ENCODE data around the gene XYLT1.
A peak's percentile ranks its signal among the peaks of the same experiment; 100 is the strongest.
"Not testable (repeated sequence)": the region's sequence is repeated elsewhere in the genome, so short reads cannot be mapped to it uniquely, and the experiment has no call there.

Gene XYLT1

DNA sequence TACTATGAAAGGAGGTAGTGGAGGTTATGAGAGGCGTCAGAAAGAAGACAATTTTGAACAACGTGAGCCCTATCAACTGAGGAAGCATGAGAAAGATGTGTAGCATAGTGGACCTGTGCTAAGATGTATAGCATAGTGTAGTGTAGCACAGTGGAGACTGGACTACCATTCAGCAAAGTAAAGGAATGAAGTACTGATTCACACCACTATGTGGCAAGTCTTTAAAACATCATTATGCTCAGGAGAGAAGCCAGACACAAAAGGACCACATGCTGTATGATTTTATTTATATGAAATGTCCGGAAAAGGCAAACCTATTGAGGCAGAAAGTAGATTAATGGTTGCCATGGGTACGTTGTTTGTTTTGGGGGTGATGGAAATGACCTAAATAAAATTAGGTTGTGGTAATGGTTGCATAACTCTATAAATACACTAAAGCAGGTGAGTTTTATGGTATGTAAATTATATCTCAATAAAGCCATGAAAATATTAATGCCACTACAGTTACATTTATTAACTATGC is 20.4 kb upstream of the XYLT1 start:
- no peak for DNase-seq (ENCODE audit: low spot score)

DNA sequence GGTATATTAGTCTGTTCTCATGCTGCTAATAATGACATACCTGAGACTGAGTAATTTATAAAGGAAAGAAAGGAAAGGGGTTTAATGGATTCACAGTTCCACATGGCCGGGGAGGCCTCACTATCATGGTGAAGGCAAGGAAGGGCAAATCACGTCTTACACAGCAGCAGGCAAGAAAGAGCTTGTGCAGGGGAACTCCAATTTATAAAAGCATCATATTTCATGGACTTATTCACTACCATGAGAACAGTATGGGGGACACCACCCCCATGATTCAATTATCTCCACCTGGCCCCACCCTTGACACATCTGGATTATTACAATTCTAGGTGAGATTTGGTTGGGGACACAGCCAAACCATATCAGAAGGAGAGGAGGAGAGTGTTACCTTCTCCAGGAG is 17.7 kb upstream of the XYLT1 start:
- no peak for DNase-seq (ENCODE audit: low spot score)

DNA sequence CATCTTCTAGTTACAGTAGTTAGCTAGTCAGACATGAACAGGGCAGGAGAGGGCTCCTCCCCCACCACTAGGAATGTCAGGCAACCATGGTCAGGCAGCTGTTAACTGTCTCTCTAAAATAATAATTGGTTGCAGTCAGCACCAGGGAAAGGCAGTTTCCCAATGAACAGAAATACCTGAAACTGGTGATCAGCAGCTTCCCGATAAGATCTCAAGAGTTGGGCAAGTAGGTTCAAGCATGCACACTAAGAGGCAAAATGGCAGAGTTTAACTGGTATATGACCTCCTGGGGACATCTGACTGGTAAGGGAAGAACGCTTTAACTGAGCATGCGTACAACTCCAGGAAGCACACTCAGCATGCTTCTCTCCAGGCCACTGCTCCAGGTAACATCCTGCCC is 12.6 kb upstream of the XYLT1 start:
- DNase-seq (ENCODE audit: low spot score), result no peak

DNA sequence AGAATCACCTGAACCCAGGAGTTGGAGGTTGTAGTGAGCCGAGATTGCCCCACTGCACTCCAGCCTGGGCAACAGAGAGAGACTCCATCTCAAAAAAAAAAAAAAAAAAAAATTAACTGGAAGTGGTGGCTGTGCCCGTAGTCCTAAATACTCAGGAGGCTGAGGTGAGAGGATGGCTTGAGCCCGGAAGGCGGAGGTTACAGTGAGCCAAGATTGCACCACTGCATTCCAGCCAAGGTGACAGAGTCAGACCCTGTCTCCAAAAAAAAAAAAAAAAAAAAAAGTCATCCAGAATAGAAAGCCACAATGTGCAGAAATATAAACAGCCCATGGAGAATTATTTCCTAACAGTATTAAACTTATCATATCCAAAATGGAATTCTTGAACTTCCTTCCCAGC is 11.6 kb upstream of the XYLT1 start:
- DNase-seq (ENCODE audit: low spot score), result not testable (repeated sequence)

DNA sequence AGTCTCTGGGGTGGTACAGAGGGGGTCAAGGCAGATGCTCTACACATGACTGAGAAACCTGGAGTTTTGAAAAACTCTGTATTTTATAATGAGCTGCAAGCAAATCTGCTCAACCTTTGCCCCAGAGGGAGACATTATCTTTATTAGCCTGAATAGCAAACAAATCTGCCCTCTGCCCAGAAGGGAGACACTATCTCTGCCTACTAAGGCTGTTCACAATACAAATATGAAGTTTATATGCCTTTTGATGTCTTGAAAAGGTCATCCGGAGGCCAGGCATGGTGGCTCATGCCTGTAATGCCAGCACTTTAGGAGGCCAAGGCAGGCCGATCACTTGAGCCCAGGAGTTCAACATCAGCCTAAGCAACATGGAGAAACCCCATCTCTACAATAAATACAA is 11.0 kb upstream of the XYLT1 start:
- DNase-seq (ENCODE audit: low spot score), result no peak

DNA sequence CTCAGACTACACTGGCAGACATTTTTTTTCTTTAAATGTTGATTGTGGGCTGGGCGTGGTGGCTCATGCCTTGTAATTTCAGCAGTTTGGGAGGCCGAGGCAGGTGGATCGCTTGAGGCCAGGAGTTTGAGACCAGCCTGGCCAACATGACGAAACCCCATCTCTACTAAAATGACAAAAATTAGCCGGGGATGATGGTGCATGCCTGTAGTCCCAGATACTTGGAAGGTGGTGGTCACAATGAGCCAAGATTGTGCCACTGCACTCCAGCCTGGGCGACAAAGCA is 6.4 kb upstream of the XYLT1 start:
- DNase-seq (ENCODE audit: low spot score), result not testable (repeated sequence)

DNA sequence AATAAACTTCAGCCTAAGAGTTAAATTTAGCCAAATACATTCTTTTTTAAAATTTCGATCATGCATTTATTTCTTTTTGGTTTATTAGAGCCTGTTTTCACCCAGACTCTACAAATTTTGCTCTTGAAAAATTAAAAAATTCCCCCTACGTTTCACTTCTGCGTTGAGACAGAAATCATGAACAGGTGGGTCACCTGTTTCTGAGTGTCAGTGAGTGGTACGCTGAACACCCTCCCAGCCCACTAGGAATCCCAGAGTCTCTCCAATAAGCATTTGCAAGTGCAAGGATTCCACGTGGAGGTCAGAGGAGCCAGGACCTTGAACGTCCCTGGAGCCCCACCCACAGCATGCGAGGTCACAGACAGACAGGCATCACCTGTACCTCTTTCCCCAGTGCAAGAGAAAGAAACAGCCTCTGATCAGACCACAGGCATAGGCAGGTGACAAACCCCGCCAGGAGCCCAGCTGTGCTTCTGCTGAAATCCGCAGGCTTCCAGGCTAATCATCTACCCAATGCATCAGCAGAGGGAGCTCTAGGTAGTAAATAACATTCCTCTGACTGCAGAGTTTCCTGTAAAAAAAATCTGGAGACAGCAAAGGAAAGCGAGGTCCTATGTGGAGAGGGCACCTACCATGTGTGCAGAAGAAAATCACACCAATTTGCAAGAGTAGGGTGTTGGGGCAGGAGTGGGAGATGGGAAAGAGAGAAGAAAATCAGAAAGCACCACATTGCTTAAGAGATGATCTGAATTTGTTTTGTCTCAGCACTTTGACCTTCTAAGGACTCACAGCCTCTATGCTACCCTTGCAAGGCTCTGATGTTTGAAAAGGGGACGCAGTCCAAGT is 5.9 kb upstream of the XYLT1 start:
- peak; percentile 55 for DNase-seq (ENCODE audit: low spot score)

DNA sequence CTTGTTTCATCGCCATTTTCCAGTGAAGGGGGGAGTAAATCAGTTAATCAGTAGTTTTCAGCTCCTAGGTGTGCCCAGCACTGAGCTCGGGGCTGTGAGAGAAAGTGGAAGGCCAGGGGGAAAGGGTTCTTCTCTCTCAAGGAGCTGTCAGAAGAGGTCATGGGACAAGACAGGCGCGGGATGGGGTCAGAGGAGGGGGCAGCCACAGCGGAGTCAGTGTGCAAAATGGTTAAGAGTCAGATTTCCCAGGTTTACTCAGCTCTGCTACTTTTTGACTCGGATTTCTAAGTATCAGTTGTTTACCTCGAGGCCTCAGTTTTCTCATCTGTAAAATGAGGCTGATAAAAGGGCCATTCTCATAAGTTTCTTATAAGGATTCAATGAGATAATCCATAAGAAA is 4.3 kb upstream of the XYLT1 start:
- DNase-seq (ENCODE audit: low spot score), result no peak

DNA sequence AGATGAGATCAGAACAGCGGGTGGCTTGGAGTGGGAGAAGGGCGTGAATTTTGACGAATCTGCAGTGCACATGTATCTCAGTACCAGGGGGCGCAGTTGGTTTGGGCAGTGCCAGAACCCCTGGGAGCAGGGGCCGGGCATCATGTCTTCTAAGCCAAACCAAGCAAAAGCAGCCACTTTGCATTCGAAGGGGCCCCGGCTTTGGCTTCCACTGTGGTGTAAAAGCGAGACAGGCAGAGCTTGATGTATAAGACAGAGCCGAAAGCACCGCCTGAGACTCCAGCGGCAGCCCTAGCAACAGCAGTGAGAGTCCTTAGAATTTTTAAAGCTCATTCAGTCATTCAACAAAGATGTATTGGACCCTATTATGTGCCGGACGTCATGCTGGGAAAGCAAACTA is 3.8 kb upstream of the XYLT1 start:
- DNase-seq (ENCODE audit: low spot score), result no peak

DNA sequence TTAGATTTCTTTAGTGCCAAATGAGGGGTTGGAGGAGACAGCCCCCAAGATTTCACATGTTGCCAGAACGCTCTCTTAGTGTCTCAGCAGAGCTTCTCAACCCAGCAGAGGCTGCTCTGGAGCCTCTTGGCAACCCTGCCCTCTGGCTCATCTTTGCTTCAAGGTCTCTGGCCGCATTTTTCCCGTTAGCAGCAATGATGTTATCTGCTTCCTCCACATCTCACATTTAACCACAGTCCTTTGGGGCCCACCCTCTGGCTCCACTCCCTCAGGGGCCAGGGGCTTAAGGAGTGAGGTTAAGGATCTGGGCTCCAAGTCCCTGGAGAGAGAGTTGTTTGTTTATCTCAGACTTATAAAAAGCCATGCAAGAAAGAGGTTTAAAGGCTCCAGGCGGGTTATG is 3.3 kb upstream of the XYLT1 start:
- DNase-seq (ENCODE audit: low spot score), result no peak

DNA sequence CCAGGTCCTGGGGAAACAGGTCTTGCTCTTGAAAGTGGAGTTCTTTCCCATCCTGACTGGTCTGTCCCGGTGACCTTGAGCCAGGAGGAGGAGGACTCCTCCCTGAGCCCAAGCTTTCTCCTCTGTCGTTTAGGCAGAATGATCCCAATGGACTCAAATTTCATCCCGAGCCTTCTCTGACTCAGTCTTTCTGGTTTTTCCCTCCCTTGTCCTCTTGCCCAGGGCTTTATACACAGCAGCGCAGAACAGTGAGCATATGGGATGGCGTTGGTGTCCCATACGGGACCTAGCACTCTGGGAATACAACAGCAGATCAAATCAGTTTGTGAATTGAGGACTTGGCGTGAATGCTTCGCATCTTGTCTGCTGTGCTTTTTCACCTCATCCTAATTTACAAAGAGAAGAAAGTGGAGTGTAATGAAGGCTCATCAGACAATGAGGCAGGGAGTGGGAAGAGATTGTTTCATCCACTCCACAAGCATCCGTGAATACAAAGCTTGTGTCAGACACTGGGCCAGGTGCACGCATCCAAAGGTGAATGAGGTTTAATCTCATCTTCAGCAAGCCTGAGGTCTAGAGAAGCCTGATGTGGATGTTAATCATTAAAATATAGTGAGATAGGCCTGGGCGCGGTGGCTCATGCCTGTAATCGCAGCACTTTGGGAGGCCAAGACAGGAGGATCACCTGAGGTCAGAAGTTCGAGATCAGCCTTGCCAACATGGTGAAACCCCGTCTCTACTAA is 1.1 kb upstream of the XYLT1 start:
- no peak for DNase-seq (ENCODE audit: low spot score)

DNA sequence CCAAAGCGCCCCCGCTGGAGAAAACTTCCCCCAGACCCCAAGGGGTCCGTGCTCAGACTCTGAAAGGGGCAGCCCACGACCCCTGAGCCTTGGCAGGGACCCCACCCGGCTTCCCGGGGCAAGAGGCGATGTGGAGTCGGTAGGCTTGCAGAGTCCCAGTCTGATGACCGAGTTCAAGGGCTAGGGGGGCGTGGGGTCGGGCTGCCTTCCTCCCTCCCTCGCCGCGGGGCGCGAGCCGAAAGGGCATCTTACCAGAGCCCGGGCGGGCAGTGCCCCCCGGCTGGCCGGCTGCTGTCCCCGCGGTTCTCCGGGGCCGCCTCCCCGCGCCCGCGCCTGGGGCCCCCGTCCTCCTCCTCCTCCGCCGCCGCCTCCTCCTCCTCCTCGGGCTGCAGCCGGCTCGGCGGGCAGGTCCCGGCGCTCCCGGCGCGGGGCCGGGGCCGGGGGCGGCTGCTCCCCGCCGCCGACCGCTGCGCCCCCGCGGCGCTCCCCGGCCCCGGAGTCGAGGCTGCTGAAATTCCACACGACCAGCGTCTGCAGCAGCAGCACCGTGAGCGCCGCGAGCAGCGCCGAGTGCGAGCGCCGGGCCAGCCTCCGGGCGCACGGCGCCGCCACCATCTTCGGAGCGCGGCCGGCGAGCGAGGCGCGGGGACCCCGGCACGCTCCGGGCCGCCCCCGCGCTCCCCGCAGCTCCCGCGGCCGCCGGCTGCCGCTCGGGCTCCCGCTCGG is 415 bp downstream of the XYLT1 start:
- DNase-seq (ENCODE audit: low spot score), result no peak

DNA sequence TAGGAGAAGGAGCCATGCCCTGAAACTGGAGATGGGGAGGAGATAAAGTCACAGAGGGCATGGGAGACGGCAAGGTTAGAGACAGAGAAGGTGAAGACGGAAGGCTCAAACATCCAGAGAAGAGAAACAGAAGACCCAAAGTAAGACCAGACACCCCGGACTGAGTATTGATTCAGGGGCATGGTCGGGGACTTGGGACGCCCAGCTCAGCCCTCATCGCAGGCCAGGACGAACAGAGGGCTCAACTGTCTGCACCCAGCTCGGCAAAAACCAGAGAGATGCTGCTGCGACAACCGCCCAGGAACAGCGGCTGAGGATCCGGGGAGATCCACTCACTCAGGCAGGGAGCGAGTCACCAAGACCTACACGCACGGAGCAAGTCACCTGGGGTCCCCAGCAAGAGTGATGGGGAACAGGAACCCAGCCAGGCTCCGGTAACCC is 999 bp downstream of the XYLT1 start:
- DNase-seq (ENCODE audit: low spot score), result no peak

DNA sequence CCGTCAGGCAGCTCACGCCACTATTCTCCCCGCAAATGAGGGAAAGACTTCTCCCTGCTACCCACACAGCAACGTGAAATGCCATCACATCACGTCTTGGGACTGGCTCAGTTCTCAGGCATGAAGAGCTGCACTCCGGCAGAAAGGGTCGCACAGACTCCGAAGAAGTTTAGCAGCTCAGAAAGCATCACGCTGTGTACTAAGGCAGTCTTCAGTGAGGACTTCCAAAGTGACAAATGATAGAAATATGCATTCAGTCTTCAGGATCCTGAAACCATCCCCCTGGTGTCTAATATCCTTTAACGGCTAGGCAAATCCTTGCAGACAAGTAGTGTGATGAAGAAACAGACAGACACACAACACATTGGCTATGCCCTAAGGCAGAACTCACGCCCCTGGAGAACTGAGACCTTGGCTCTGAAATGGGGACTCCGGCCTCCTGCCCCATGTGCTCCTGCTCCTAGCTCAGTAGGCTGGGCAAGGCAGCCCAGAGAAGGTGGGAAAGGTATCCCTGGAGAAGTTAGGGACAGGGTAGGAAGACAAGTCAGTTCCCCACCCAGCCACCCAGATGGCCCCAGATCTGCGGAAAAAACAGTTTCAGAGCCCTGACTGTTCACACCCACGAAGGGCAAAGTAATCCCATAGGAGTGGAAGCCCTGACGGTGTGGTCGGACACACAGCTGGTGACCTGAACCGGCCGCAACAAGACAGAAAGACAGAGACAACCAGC is 1.6 kb downstream of the XYLT1 start:
- DNase-seq (ENCODE audit: low spot score), result peak; percentile 21

DNA sequence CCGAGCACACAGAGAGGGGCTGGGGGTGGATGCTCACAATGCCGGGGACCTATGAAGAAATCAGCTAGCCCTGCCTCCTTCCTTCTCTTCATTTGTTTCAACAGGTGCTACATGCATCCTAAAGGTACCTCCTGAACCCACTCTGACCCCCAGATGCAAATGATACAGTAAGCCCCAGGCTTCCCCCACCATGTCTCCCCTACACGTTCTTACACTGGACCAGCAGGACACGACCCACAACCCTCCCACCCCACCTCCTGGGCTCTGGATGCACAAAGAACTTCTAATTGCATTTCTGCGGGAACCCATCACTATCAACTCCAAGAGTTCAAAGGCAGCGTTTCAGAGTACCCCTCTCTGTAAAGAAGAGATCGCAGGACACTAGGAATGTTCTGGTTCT is 2.1 kb downstream of the XYLT1 start:
- no peak for DNase-seq (ENCODE audit: low spot score)

DNA sequence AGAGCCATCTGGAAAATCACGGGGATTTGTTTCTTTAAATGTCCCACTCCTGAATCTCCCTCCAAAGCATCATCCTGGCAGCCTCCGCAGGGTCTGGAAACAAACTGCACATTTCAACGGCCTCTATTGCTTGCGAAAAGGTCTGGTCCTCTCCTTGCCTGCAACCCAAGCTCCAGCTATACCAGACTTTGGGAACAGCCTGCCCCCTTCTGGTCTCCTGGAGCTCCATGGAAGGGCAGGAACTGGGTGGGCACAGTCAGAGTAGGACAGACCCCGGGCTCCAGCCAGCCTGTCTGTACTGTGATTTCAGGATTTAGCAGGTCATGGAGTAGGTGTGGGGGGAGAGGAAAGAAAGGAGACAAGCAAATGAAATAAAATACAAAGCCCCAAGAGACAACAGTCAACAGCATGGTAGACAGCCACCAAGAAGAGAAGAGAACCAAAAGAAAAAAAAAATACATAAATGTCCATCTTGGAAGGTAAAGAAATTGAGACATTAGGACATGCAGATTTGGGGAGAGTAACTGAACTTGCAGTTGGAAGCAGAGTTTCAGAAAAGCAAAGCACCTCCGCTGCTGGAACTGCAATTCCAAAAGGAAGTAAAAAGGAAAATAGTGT is 2.7 kb downstream of the XYLT1 start:
- peak; percentile 63 for DNase-seq (ENCODE audit: low spot score)

DNA sequence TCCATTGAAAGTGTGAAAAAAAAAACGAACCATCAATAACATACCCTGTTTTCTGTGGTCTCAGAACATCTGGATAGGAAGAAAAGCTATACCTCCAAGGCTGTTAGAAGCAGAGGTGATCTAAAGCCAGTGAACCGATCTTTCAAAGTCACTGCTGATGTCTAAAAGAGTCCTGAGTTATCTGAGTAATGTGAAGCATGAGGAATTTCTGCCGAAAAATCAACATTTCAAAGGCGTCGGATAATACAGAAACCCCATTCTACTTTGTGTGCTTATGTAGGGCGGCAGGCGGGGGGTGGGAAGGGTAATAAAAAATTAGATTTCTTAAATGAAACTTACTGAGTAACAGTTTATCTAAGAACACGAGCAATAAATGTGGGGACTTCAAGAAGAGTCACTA is 3.9 kb downstream of the XYLT1 start:
- DNase-seq (ENCODE audit: low spot score), result no peak

DNA sequence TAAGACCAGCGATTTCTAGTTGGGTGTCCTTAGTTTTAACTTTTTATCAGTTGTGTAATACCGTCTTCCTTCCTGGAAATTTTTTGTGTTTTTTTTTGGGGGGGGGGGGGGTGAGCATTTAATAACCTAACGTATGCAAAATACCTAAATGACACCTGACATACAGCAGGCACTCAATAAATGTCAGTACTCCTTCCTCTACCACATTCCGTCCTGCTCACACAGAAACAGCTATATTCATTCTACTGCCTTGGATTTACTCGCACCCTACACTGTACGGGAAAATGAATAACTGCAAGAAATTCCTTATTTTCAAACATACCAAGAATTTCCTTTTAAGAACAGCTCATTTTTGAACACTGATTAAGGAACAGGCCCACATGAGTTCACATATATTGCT is 5.3 kb downstream of the XYLT1 start:
- DNase-seq (ENCODE audit: low spot score), result no peak

DNA sequence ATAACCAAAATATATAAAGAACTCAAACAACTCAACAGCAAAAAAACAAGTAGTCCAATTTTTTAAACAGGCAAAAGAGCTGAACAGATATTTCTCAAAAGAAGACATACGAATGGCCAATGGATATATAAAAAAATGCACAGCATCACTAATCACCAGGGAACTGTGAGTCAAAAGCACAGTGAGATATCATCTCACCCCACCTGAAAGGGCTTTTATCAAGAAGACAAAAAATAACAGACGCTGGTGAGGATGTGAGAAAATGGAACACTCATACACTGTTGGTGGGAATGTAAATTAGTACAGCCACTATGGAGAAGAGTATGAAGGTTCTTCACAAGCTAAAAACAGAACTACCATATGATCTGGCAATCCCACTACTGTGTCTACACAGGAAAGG is 7.4 kb downstream of the XYLT1 start:
- DNase-seq (ENCODE audit: low spot score), result no peak

DNA sequence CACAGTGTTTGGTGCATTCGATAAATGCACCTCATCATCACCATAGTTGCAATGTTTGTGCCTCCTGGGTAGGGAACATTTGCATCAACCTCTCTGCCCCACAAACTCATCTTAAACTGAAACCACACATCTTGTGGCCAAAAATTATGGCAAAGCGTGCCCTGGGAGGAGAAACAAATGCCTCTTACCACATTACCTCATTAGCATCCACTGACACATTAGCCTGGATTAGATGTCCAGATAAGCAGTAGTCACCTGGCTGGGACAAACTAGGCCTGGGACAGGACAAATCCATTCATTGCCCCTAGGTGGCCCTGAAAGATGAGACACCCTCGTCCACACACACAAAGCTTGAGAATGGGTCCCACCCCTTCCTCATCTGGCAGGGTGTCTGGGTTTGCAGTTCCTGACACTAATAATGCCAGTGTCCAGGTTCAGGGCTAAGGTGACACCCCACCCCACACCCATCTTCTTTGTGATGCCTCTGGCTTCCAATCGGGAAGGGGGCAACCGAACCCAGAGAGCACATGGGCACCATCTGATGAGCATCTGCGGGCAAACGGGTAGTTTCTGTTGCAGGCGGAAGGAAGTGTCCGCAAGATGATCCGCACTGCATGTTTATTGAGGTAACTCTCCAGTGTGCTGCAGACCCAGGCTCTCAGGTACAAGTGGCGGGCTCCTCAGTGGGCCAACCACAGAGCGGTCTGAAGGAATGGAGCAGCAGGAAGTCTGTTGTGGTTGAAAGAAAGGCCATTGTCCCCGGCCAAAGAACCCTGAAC is 8.6 kb downstream of the XYLT1 start:
- no peak for DNase-seq (ENCODE audit: low spot score)

DNA sequence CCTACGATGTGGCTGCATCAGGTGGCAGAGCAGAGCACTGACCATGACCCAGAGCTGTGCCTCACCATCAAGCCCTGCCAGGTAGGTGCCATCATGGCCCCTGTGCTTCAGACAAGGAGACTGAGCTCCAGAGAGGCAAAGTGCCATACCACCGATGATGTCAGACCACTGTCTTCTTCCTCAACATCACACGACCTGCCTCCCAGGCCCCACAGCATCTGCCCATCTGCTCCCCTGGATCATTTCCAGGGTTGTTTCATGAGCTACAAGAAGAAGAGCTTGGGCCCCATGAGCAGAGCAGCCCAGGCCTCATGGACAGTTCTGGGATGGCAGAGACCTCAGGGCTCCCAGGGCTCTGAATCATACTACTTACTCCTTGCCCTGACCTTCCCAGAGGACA is 9.9 kb downstream of the XYLT1 start:
- DNase-seq (ENCODE audit: low spot score), result no peak

Data from kidney capillary endothelial cell (primary cell).